A549 (cell line): Measurements from ENCODE around the gene PELI3.

Experiments used
- CEBPB ChIP-seq, 2 experiments: fragments of >200 bp in 1 of 2; sonication (Bioruptor Twin) in 1 of 2; formaldehyde crosslinking in 1 of 2; IDR thresholded peaks; 2 replicates each; pipeline ENCODE4 v1.6.1; 2012 to 2016
- CHD2 ChIP-seq: fragments of 150-350 bp; IDR thresholded peaks from 2 replicates; pipeline ENCODE4 v1.6.1; 2014; ENCODE audit warnings: low read length; ENCODE audit not compliant: partially characterized antibody
- CTCF ChIP-seq: fragments of >200 bp; sonication (Bioruptor Twin); formaldehyde crosslinking; IDR thresholded peaks from 3 replicates; pipeline ENCODE4 v1.5.1; 2016
- EP300 ChIP-seq, 2 experiments: fragments of >200 bp; sonication (Bioruptor Twin); formaldehyde crosslinking; IDR thresholded peaks; 2 replicates in 1 of 2; 3 replicates in 1 of 2; pipeline ENCODE4 v1.6.1; 2016 to 2017
- JUN ChIP-seq, 2 experiments: fragments of >200 bp; sonication (Bioruptor Twin); formaldehyde crosslinking; IDR thresholded peaks; 2 replicates in 1 of 2; 3 replicates in 1 of 2; pipeline ENCODE4 v1.6.1; 2016 to 2017
- NFE2L2 ChIP-seq: fragments of 150-350 bp; conservative IDR thresholded peaks from 2 replicates; pipeline ENCODE4 v1.6.1; 2014; ENCODE audit warnings: low read length
- NR3C1 ChIP-seq: fragments of >200 bp; sonication (Bioruptor Twin); formaldehyde crosslinking; IDR thresholded peaks from 3 replicates; pipeline ENCODE4 v1.6.1; 2017
- POLR2A ChIP-seq: IDR thresholded peaks from 2 replicates; pipeline ENCODE4 v1.6.1; 2012; ENCODE audit warnings: mild to moderate bottlenecking, low read length
- RCOR1 ChIP-seq: fragments of 150-350 bp; IDR thresholded peaks from 2 replicates; pipeline ENCODE4 v1.6.1; 2014; ENCODE audit warnings: antibody characterized with exemption, low read length, low read depth
- RFX5 ChIP-seq: fragments of 450-650 bp; IDR thresholded peaks from 2 replicates; pipeline ENCODE4 v1.7.1; 2014; ENCODE audit warnings: antibody characterized with exemption, mild to moderate bottlenecking, moderate library complexity
- TP53 ChIP-seq: fragments of 250-450 bp; sonication (Bioruptor Pico); IDR thresholded peaks from 2 replicates; pipeline ENCODE4 v1.5.0; 2021; ENCODE audit warnings: mild to moderate bottlenecking, moderate library complexity
- TF ChIP-seq, protein P1 (sequence below): fragments of 150-350 bp; IDR thresholded peaks from 2 replicates; pipeline ENCODE4 v1.6.1; 2014; ENCODE audit warnings: low read depth, mild to moderate bottlenecking, low read length
- TF ChIP-seq, protein P2 (sequence below): fragments of 450-650 bp; IDR thresholded peaks from 2 replicates; pipeline ENCODE4 v1.6.1; 2014; ENCODE audit warnings: antibody characterized with exemption
- TF ChIP-seq, protein P3 (sequence below): fragments of 200-600 bp; sonication (generic); IDR thresholded peaks from 2 replicates; pipeline ENCODE4 v1.6.1; 2016; ENCODE audit warnings: antibody characterized with exemption, mild to moderate bottlenecking, moderate library complexity

DNA sequence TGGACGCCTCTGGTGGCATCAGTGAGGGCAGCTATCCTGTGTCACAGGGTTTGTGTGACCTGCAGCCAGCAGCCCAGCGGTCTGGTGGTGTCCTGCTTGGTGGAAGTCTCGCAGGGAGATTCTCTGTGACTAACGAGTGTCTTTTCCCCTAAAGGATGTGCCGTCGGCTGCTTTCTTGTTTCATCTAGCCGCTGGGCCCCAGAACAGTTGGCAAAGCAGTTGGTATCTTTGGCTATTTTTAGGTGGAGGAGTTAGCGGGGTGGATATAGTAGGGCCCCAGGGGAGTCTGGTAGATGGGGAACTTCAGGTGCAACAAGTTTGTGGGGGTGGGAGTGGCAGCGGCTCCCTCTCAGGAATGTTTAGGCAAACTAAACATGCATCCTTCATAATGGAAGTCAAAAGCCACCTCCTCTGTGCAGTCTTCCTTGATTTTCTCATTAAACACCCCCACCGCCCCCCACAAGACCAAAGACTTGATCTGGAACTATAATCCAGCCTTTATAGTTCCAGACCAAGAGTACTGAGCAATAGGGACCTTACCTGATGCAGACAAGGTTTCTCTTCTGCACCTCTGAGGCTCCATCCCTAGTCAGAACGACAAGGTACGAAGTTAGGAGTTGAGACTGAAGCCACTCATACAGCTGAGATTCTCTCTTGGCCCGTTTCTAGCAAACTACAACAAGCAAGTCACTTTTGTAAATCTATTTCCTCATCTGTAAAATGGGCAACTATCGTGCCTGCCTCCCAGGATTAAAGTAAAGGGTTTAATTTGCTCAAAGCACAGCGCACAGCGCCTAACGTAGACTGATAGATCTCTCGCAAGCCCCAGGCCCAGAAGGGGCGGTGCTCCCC, 1.1 kb upstream of the PELI3 start:
- TF ChIP-seq, protein P1, sequence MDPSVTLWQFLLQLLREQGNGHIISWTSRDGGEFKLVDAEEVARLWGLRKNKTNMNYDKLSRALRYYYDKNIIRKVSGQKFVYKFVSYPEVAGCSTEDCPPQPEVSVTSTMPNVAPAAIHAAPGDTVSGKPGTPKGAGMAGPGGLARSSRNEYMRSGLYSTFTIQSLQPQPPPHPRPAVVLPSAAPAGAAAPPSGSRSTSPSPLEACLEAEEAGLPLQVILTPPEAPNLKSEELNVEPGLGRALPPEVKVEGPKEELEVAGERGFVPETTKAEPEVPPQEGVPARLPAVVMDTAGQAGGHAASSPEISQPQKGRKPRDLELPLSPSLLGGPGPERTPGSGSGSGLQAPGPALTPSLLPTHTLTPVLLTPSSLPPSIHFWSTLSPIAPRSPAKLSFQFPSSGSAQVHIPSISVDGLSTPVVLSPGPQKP = no peak
- TF ChIP-seq CHD2 (no peak), CEBPB (IDR thresholded peaks at IDR 0.05) (no peak), POLR2A (no peak), NR3C1 (no peak), CTCF (no peak), RCOR1 (no peak), EP300 (IDR thresholded peaks at IDR 0.05) (no peak), TP53 (no peak), NFE2L2 (no peak), RFX5 (no peak), JUN (IDR thresholded peaks at IDR 0.05) (no peak)
- TF ChIP-seq, protein P2, sequence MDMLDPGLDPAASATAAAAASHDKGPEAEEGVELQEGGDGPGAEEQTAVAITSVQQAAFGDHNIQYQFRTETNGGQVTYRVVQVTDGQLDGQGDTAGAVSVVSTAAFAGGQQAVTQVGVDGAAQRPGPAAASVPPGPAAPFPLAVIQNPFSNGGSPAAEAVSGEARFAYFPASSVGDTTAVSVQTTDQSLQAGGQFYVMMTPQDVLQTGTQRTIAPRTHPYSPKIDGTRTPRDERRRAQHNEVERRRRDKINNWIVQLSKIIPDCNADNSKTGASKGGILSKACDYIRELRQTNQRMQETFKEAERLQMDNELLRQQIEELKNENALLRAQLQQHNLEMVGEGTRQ = no peak
- TF ChIP-seq, protein P3, sequence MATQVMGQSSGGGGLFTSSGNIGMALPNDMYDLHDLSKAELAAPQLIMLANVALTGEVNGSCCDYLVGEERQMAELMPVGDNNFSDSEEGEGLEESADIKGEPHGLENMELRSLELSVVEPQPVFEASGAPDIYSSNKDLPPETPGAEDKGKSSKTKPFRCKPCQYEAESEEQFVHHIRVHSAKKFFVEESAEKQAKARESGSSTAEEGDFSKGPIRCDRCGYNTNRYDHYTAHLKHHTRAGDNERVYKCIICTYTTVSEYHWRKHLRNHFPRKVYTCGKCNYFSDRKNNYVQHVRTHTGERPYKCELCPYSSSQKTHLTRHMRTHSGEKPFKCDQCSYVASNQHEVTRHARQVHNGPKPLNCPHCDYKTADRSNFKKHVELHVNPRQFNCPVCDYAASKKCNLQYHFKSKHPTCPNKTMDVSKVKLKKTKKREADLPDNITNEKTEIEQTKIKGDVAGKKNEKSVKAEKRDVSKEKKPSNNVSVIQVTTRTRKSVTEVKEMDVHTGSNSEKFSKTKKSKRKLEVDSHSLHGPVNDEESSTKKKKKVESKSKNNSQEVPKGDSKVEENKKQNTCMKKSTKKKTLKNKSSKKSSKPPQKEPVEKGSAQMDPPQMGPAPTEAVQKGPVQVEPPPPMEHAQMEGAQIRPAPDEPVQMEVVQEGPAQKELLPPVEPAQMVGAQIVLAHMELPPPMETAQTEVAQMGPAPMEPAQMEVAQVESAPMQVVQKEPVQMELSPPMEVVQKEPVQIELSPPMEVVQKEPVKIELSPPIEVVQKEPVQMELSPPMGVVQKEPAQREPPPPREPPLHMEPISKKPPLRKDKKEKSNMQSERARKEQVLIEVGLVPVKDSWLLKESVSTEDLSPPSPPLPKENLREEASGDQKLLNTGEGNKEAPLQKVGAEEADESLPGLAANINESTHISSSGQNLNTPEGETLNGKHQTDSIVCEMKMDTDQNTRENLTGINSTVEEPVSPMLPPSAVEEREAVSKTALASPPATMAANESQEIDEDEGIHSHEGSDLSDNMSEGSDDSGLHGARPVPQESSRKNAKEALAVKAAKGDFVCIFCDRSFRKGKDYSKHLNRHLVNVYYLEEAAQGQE = no peak
